ENCODE results near the gene HPD.

- TF ChIP-seq CREB5 (CRISPR knock-in tag; IDR thresholded peaks at IDR 0.05; ENCODE audit: low read depth), result no peak
- no peak for TF ChIP-seq ZFP30 (CRISPR knock-in tag; IDR thresholded peaks at IDR 0.05)
- TF ChIP-seq PPARA (CRISPR knock-in tag; IDR thresholded peaks at IDR 0.05; ENCODE audit: borderline replicate concordance), result no peak
- no peak for TF ChIP-seq PATZ1 (CRISPR knock-in tag; IDR thresholded peaks at IDR 0.05; ENCODE audit: borderline replicate concordance)
Measured at GRCh38 chr12:121822393-121823100, 36.1 kb downstream of the HPD start.
